Occipital lobe (tissue), 1 donor: ENCODE results near the gene ARPC1B. TPM values are rescaled to one million over a fixed set of nuclear protein-coding genes. Genes with fewer than 3 reads are reported as not detected.

ENCODE experiments used
- total RNA-seq: library from RNA; depleted of rRNA; stranded (reverse); fragments of >200 nt; gene quantifications from one replicate; pipeline ENCODE4 v1.2.3, GENCODE V29; 2014

ARPC1B gene
- total RNA-seq, 1 donor from 2014 or later: 11.9 TPM

Other genes with a start within 250 kb of the ARPC1B start
- 24.6 TPM for gene SMURF1, start 230.6 kb upstream of the ARPC1B start, total RNA-seq
- gene KPNA7, start 166.6 kb upstream of the ARPC1B start, total RNA-seq: not detected
- gene MYH16, start 101.9 kb upstream of the ARPC1B start, total RNA-seq: not detected
- 72.1 TPM for gene ARPC1A, start 48.8 kb upstream of the ARPC1B start, total RNA-seq
- gene PDAP1, start 33.9 kb downstream of the ARPC1B start, total RNA-seq: 12.6 TPM
- gene BUD31, start 34.2 kb downstream of the ARPC1B start, total RNA-seq: 55.2 TPM
- gene PTCD1, start 64.1 kb downstream of the ARPC1B start, total RNA-seq: 6.6 TPM
- 24.2 TPM for gene CPSF4, start 64.2 kb downstream of the ARPC1B start, total RNA-seq
- 256 TPM for gene ATP5MF, start 91.4 kb downstream of the ARPC1B start, total RNA-seq
- 25.3 TPM for gene ZNF789, start 98.2 kb downstream of the ARPC1B start, total RNA-seq
- gene ZNF394, start 125.6 kb downstream of the ARPC1B start, total RNA-seq: 36.3 TPM
- gene ZKSCAN5, start 129.9 kb downstream of the ARPC1B start, total RNA-seq: 19.8 TPM
- 18.9 TPM for gene FAM200A, start 177.4 kb downstream of the ARPC1B start, total RNA-seq
- 79.1 TPM for gene ZNF655, start 183.9 kb downstream of the ARPC1B start, total RNA-seq
- gene TMEM225B, start 223.5 kb downstream of the ARPC1B start, total RNA-seq: not detected
- gene ZSCAN25, start 242.2 kb downstream of the ARPC1B start, total RNA-seq: 18.4 TPM